HS-5 (cell line): ENCODE data around the gene KIF4B.
"Not testable (repeated sequence)": the region's sequence is repeated elsewhere in the genome, so short reads cannot be mapped to it uniquely, and the experiment has no call there.

Experiments used
- DNase-seq: peaks from one replicate; pipeline ENCODE4 v3.0.0-alpha.2; 2012; ENCODE audit warnings: low read depth

KIF4B gene

GRCh38 chr5:155008669-155009068 is 4.9 kb upstream of the KIF4B start:
- DNase-seq = no peak

- DNase-seq = no peak
Measured at GRCh38 chr5:155010881-155011280, 2.7 kb upstream of the KIF4B start.

- DNase-seq = no peak
Measured at GRCh38 chr5:155015239-155015638, 1.7 kb downstream of the KIF4B start.

- no peak for DNase-seq
Measured at GRCh38 chr5:155017610-155018009, 4.1 kb downstream of the KIF4B start.

- no peak for DNase-seq
Measured at GRCh38 chr5:155019601-155020226, 6.2 kb downstream of the KIF4B start.

GRCh38 chr5:155021842-155022241 is 8.3 kb downstream of the KIF4B start:
- DNase-seq = no peak

- no peak for DNase-seq
Measured at GRCh38 chr5:155023320-155023719, 9.8 kb downstream of the KIF4B start.

- no peak for DNase-seq
Measured at GRCh38 chr5:155024015-155024414, 10.5 kb downstream of the KIF4B start.

GRCh38 chr5:155025895-155026294 is 12.3 kb downstream of the KIF4B start:
- DNase-seq = no peak

- no peak for DNase-seq
Measured at GRCh38 chr5:155027993-155028629, 14.6 kb downstream of the KIF4B start.

GRCh38 chr5:155029240-155029639 is 15.7 kb downstream of the KIF4B start:
- no peak for DNase-seq

- DNase-seq = not testable (repeated sequence)
Measured at GRCh38 chr5:155034145-155034744, 20.7 kb downstream of the KIF4B start.

- DNase-seq = not testable (repeated sequence)
Measured at GRCh38 chr5:155035087-155035486, 21.5 kb downstream of the KIF4B start.

- DNase-seq = no peak
Measured at GRCh38 chr5:155040984-155041653, 27.6 kb downstream of the KIF4B start.

GRCh38 chr5:155044591-155044990 is 31.0 kb downstream of the KIF4B start:
- no peak for DNase-seq

GRCh38 chr5:155046591-155046990 is 33.0 kb downstream of the KIF4B start:
- DNase-seq = no peak

GRCh38 chr5:155047818-155048217 is 34.3 kb downstream of the KIF4B start:
- no peak for DNase-seq

GRCh38 chr5:155049569-155050383 is 36.2 kb downstream of the KIF4B start:
- no peak for DNase-seq

GRCh38 chr5:155050384-155051019 is 36.9 kb downstream of the KIF4B start:
- DNase-seq = no peak

GRCh38 chr5:155052532-155052931 is 39.0 kb downstream of the KIF4B start:
- no peak for DNase-seq

GRCh38 chr5:155053501-155053900 is 39.9 kb downstream of the KIF4B start:
- DNase-seq = no peak
